K562 (cell line): ENCODE measurements around the gene CDCP1. TPM values are rescaled to one million over a fixed set of nuclear protein-coding genes. Genes with fewer than 3 reads are reported as not detected.

Experiments used
- ARID2 ChIP-seq: fragments of 450-650 bp; IDR thresholded peaks from 2 replicates; pipeline ENCODE4 v1.6.1; 2017; ENCODE audit warnings: antibody characterized with exemption, mild to moderate bottlenecking
- BCOR ChIP-seq: fragments of 450-650 bp; IDR thresholded peaks from 2 replicates; pipeline ENCODE4 v1.6.1; 2016
- CAMTA2 ChIP-seq: fragments of 250-450 bp; sonication (Bioruptor Pico); conservative IDR thresholded peaks from 2 replicates; pipeline ENCODE4 v1.5.1; 2022
- CBFA2T2 ChIP-seq: fragments of 450-650 bp; conservative IDR thresholded peaks from 2 replicates; pipeline ENCODE4 v1.6.1; 2017; ENCODE audit warnings: mild to moderate bottlenecking
- CBX1 ChIP-seq: sonication (generic); IDR thresholded peaks from 2 replicates; pipeline ENCODE4 v1.6.1; 2016; ENCODE audit warnings: antibody characterized with exemption, low read depth, mild to moderate bottlenecking
- CHCHD3 ChIP-seq: fragments of 250-450 bp; sonication (Bioruptor Pico); IDR thresholded peaks from 2 replicates; pipeline ENCODE4 v2.1.2; 2022; ENCODE audit warnings: mild to moderate bottlenecking
- CTBP1 ChIP-seq: fragments of 450-650 bp; IDR thresholded peaks from 2 replicates; pipeline ENCODE4 v1.6.1; 2016; ENCODE audit warnings: borderline replicate concordance
- DMBX1 ChIP-seq: fragments of 250-450 bp; sonication (Bioruptor Pico); IDR thresholded peaks from 2 replicates; pipeline ENCODE4 v1.8.0; 2022; ENCODE audit warnings: inconsistent platforms, mild to moderate bottlenecking, moderate library complexity, borderline replicate concordance
- EWSR1 ChIP-seq: fragments of 450-650 bp; IDR thresholded peaks from 2 replicates; pipeline ENCODE4 v1.6.1; 2018; ENCODE audit warnings: borderline replicate concordance, mild to moderate bottlenecking, low read depth, moderate library complexity; ENCODE audit not compliant: partially characterized antibody
- EZH2 ChIP-seq: IDR thresholded peaks from 2 replicates; pipeline ENCODE4 v1.6.1; 2012; ENCODE audit warnings: low read depth, mild to moderate bottlenecking, inconsistent platforms, low read length, borderline replicate concordance
- FOS ChIP-seq: IDR thresholded peaks from 3 replicates; pipeline ENCODE4 v1.6.1; 2011; ENCODE audit not compliant: insufficient read length; ENCODE audit errors: extremely low read depth
- HES1 ChIP-seq: fragments of 450-650 bp; IDR thresholded peaks from 2 replicates; pipeline ENCODE4 v1.6.1; 2016; ENCODE audit warnings: low read depth, mild to moderate bottlenecking, moderate library complexity
- HIVEP1 ChIP-seq: fragments of 250-450 bp; sonication (Bioruptor Pico); IDR thresholded peaks from 2 replicates; pipeline ENCODE4 v1.4.0; 2020; ENCODE audit warnings: mild to moderate bottlenecking
- JUN ChIP-seq, 2 experiments: sonication (generic) in 1 of 2; formaldehyde crosslinking in 1 of 2; IDR thresholded peaks; 2 replicates each; pipeline versions ENCODE4 v1.6.1 to v1.8.0; 2012 to 2022; ENCODE audit warnings: borderline replicate concordance in 2 of 2, mild to moderate bottlenecking in 2 of 2, improper control_type of control experiment in 1 of 2, low read depth in 1 of 2, low read length in 1 of 2, missing genetic modification reagents in 1 of 2
- KDM5B ChIP-seq: fragments of 200-600 bp; sonication (generic); IDR thresholded peaks from 2 replicates; pipeline ENCODE4 v1.6.1; 2012; ENCODE audit warnings: low read depth, mild to moderate bottlenecking, moderate library complexity, low read length, control low read depth, inconsistent platforms; ENCODE audit not compliant: insufficient replicate concordance
- KLF6 ChIP-seq: fragments of 250-450 bp; sonication (Bioruptor Pico); IDR thresholded peaks from 2 replicates; pipeline ENCODE4 v1.4.0; 2020; ENCODE audit warnings: mild to moderate bottlenecking, moderate library complexity, borderline replicate concordance
- MTA2 ChIP-seq: fragments of 450-650 bp; IDR thresholded peaks from 2 replicates; pipeline ENCODE4 v1.6.1; 2016; ENCODE audit warnings: low read depth
- NEUROD1 ChIP-seq: fragments of 150-350 bp; IDR thresholded peaks from 2 replicates; pipeline ENCODE4 v1.6.1; 2014; ENCODE audit warnings: borderline replicate concordance, low read length, low read depth; ENCODE audit not compliant: partially characterized antibody
- NFRKB ChIP-seq: fragments of 450-650 bp; IDR thresholded peaks from 2 replicates; pipeline ENCODE4 v1.6.1; 2016; ENCODE audit warnings: low read depth
- NR3C1 ChIP-seq: sonication (generic); formaldehyde crosslinking; IDR thresholded peaks from 2 replicates; pipeline ENCODE4 v1.8.1; 2022; ENCODE audit warnings: missing genetic modification reagents
- PATZ1 ChIP-seq: fragments of 250-450 bp; sonication (Bioruptor Pico); IDR thresholded peaks from 2 replicates; pipeline ENCODE4 v1.5.0; 2020; ENCODE audit warnings: mild to moderate bottlenecking, borderline replicate concordance
- POLR3G ChIP-seq: IDR thresholded peaks from 2 replicates; pipeline ENCODE4 v1.6.1; 2011; ENCODE audit not compliant: insufficient read length, insufficient replicate concordance; ENCODE audit errors: extremely low read depth
- RB1 ChIP-seq: fragments of 450-650 bp; IDR thresholded peaks from 2 replicates; pipeline ENCODE4 v1.6.1; 2017; ENCODE audit warnings: low read depth, mild to moderate bottlenecking
- RHOXF2B ChIP-seq: fragments of 250-450 bp; sonication (Bioruptor Pico); conservative IDR thresholded peaks from 2 replicates; pipeline ENCODE4 v1.5.1; 2021
- SMARCE1 ChIP-seq: fragments of 450-650 bp; IDR thresholded peaks from 2 replicates; pipeline ENCODE4 v1.7.1; 2016; ENCODE audit warnings: mild to moderate bottlenecking
- TARDBP ChIP-seq: fragments of 450-650 bp; IDR thresholded peaks from 2 replicates; pipeline ENCODE4 v1.6.1; 2016
- ZFPM2 ChIP-seq: fragments of 250-450 bp; sonication (Bioruptor Pico); IDR thresholded peaks from 2 replicates; pipeline ENCODE4 v1.5.1; 2022; ENCODE audit warnings: mild to moderate bottlenecking
- ZNF197 ChIP-seq: fragments of 200-800 bp; sonication (Bioruptor generic); IDR thresholded peaks from 2 replicates; pipeline ENCODE4 v1.6.1; 2016; ENCODE audit warnings: low read depth, missing genetic modification characterization, missing compliant biosample characterization
- polyA plus RNA-seq, 8 experiments: library from polyadenylated mRNA; depleted of rRNA in 4 of 8; stranded (reverse) in 5 of 8; unstranded in 3 of 8; fragments of >200 nt; fragmentation: Nextera tagmentation in 2 of 8; fragmentation: Illumina TruSeq in 1 of 8; extraction: Ambion mirVana in 2 of 8; extraction: Trizol in 1 of 8; gene quantifications; 2 replicates each; pipeline versions ENCODE4 v1.2.1 to v1.2.3, GENCODE V29; 2011 to 2014; ENCODE audit warnings: inconsistent platforms in 1 of 8, missing spikeins in 1 of 8
- total RNA-seq, 7 experiments: library from RNA; depleted of rRNA in 6 of 7; stranded (reverse); fragments of >200 nt in 6 of 7; fragmentation: Illumina TruSeq in 2 of 7; extraction: Trizol in 2 of 7; gene quantifications; 2 replicates each; pipeline versions ENCODE4 v1.2.1 to v1.2.3, GENCODE V29; 2011 to 2021; ENCODE audit warnings: low replicate concordance in 1 of 7

CDCP1 gene
- total and polyA plus RNA-seq, 9 of the 15 experiments (the other 6 are each of a cell fraction or from before 2014, with no cell fraction given) = 3.9 to 16.4 (median 5.2) TPM

GRCh38 chr3:45104715-45105711, 41.2 kb downstream of the CDCP1 start (continued):
- TF ChIP-seq HIVEP1 (no peak), EWSR1 (no peak), NFRKB (peak; percentile 90), KLF6 (CRISPR knock-in tag) (peak; percentile 71; the same call in 1 of the 2 replicates), CBFA2T2 (peak; percentile 55), RB1 (no peak), BCOR (peak; percentile 7; the same call in 1 of the 2 replicates), KDM5B (peak; percentile 21), HES1 (no peak), RHOXF2B (CRISPR knock-in tag) (0 out of 2 replicates have a peak, but pooled peaks have one; percentile 50), CBX1 (no peak), TARDBP (no peak), SMARCE1 (no peak), CTBP1 (0 out of 2 replicates have a peak, but pooled peaks have one; percentile 12), JUN (IDR thresholded peaks at IDR 0.05; ENCODE audit: borderline replicate concordance, low read depth, low read length) (no peak), JUN (CRISPR knock-in tag; IDR thresholded peaks at IDR 0.05; ENCODE audit: borderline replicate concordance) (0 out of 2 replicates have a peak, but pooled peaks have one; percentile 20), ZNF197 (peak; percentile 35; the same call in 1 of the 2 replicates), ARID2 (0 out of 2 replicates have a peak, but pooled peaks have one; percentile 7), POLR3G (no peak), MTA2 (no peak), CAMTA2 (CRISPR knock-in tag) (no peak), NR3C1 (CRISPR knock-in tag) (no peak), DMBX1 (CRISPR knock-in tag) (peak; percentile 83), NEUROD1 (no peak), ZFPM2 (no peak), EZH2 (no peak), PATZ1 (CRISPR knock-in tag) (no peak), CHCHD3 (no peak), FOS (peak; percentile 16)
